HCT116 (cell line): ENCODE results near the gene ECSCR. TPM values are rescaled to one million over a fixed set of nuclear protein-coding genes. Genes with fewer than 3 reads are reported as not detected.
A peak's percentile ranks its signal among the peaks of the same experiment; 100 is the strongest.

Source experiments
- ATAC-seq: fragments of 200-7000 bp; cut with Tn5 transposase; 2 replicates; pipeline ENCODE4 v1.9.1; 2020; ENCODE audit warnings: mild to moderate bottlenecking, moderate library complexity
- BruUV-seq: library from RNA; stranded (reverse); fragments of 400-500 nt; replicated peaks from 2 replicates; lab custom pipeline; 2021; lab: Mats Ljungman, UMichigan
- CTCF ChIA-PET: fragments of 300-600 bp; sonication (Branson Sonifier 250); formaldehyde crosslinking; loops from one replicate; lab custom pipeline; 2021; ENCODE audit warnings: antibody characterized with exemption; lab: Charles Lee
- POLR2A ChIA-PET: fragments of 300-600, 350-600 bp; sonication (Branson Sonifier 250); formaldehyde crosslinking; loops from one replicate; lab custom pipeline; 2021; ENCODE audit warnings: antibody characterized with exemption; lab: Charles Lee
- RAD21 ChIA-PET, 2 experiments: fragments of 300-600 bp; sonication (Branson Sonifier 250); formaldehyde crosslinking; loops; one replicate each; lab custom pipeline; 2023; ENCODE audit warnings: low total read pairs in 2 of 2; ENCODE audit not compliant: uncharacterized antibody in 2 of 2, unreplicated experiment in 2 of 2, low non-redundant PET in 1 of 2; lab: Charles Lee
- DNase-seq: peaks from one replicate; pipeline ENCODE4 v3.0.0-alpha.2; 2010; ENCODE audit warnings: low read depth, low spot score
- H2AFZ ChIP-seq: fragments of 200-600 bp; shearing (Covaris generic), sonication (generic); 2 replicates; pipeline ENCODE4 v1.6.1; 2017; ENCODE audit warnings: low read depth, mixed run types, mixed read lengths, antibody characterized with exemption, low read length; ENCODE audit not compliant: poor library complexity, severe bottlenecking
- H3K27ac ChIP-seq: 2 replicates; pipeline ENCODE4 v1.5.1; 2012; ENCODE audit warnings: low read depth, low read length
- H3K27me3 ChIP-seq: fragments of 200-600 bp; sonication (generic); 2 replicates; pipeline ENCODE4 v1.6.1; 2016; ENCODE audit warnings: mixed run types, low read length, mixed read lengths; ENCODE audit not compliant: insufficient read depth
- H3K36me3 ChIP-seq, 2 experiments: fragments of 200-500 bp in 1 of 2; fragments of 200-600 bp in 1 of 2; sonication (Bioruptor generic) in 1 of 2; sonication (generic) in 1 of 2; 2 replicates each; pipeline versions ENCODE4 v1.5.1 to v1.6.1; 2014 to 2016; ENCODE audit warnings: low read length in 2 of 2, inconsistent platforms in 1 of 2, mixed read lengths in 1 of 2, mixed run types in 1 of 2; ENCODE audit not compliant: insufficient read depth in 2 of 2, control insufficient read depth in 1 of 2
- H3K4me1 ChIP-seq, 2 experiments: fragments of 200-600 bp in 1 of 2; sonication (generic) in 1 of 2; 2 replicates each; pipeline versions ENCODE4 v1.5.1 to v1.6.1; 2012 to 2017; ENCODE audit warnings: low read length in 2 of 2, inconsistent platforms in 1 of 2, mild to moderate bottlenecking in 1 of 2, mixed read lengths in 1 of 2, mixed run types in 1 of 2, moderate library complexity in 1 of 2; ENCODE audit not compliant: insufficient read depth in 2 of 2, control insufficient read depth in 1 of 2
- H3K4me2 ChIP-seq: fragments of 200-600 bp; sonication (generic); 2 replicates; pipeline ENCODE4 v1.6.1; 2017; ENCODE audit warnings: mixed run types, low read length, mixed read lengths
- H3K4me3 ChIP-seq, 2 experiments: fragments of 200-600 bp in 1 of 2; sonication (generic) in 1 of 2; replicated peaks in 1 of 2; 2 replicates each; pipeline ENCODE4 v1.5.1; 2011 to 2016; ENCODE audit warnings: low read length in 2 of 2, control low read depth in 1 of 2, low read depth in 1 of 2, mild to moderate bottlenecking in 1 of 2, mixed read lengths in 1 of 2, mixed run types in 1 of 2
- H3K79me2 ChIP-seq: fragments of 200-600 bp; sonication (generic); 2 replicates; pipeline ENCODE4 v1.6.1; 2017; ENCODE audit warnings: mild to moderate bottlenecking, mixed run types, low read length, moderate library complexity, mixed read lengths; ENCODE audit not compliant: insufficient read depth
- H3K9ac ChIP-seq: fragments of 200-600 bp; sonication (generic); 2 replicates; pipeline ENCODE4 v1.6.1; 2016; ENCODE audit warnings: low read length, mixed read lengths
- H3K9me2 ChIP-seq: fragments of 200-600 bp; sonication (generic), shearing (Covaris generic); 2 replicates; pipeline ENCODE4 v1.6.1; 2017; ENCODE audit warnings: mixed run types, mild to moderate bottlenecking, moderate library complexity; ENCODE audit not compliant: insufficient read depth
- H3K9me3 ChIP-seq, 2 experiments: fragments of 200-500 bp in 1 of 2; fragments of 200-600 bp in 1 of 2; sonication (Bioruptor generic) in 1 of 2; sonication (generic) in 1 of 2; 2 replicates each; pipeline ENCODE4 v1.6.1; 2014 to 2017; ENCODE audit warnings: low read length in 2 of 2, mixed read lengths in 2 of 2, inconsistent platforms in 1 of 2, low read depth in 1 of 2, mild to moderate bottlenecking in 1 of 2, mixed run types in 1 of 2, moderate library complexity in 1 of 2; ENCODE audit not compliant: control insufficient read depth in 1 of 2, insufficient read depth in 1 of 2
- H4K20me1 ChIP-seq: fragments of 200-600 bp; sonication (generic), shearing (Covaris generic); 2 replicates; pipeline ENCODE4 v1.6.1; 2017; ENCODE audit warnings: mixed run types, mild to moderate bottlenecking, moderate library complexity; ENCODE audit not compliant: insufficient read depth
- ATF3 ChIP-seq: IDR thresholded peaks from 2 replicates; pipeline ENCODE4 v1.6.1; 2012
- CBX3 ChIP-seq: IDR thresholded peaks from 2 replicates; pipeline ENCODE4 v1.6.1; 2012; ENCODE audit warnings: low read depth
- CEBPB ChIP-seq: IDR thresholded peaks from 2 replicates; pipeline ENCODE4 v1.6.1; 2012; ENCODE audit warnings: low read depth
- EGR1 ChIP-seq: IDR thresholded peaks from 2 replicates; pipeline ENCODE4 v1.6.1; 2012; ENCODE audit warnings: low read depth
- EZH2 ChIP-seq: fragments of 200-600 bp; sonication (generic); IDR thresholded peaks from 2 replicates; pipeline ENCODE4 v1.6.1; 2017; ENCODE audit warnings: antibody characterized with exemption, mixed run types
- EZH2phosphoT487 ChIP-seq: fragments of 200-600 bp; IDR thresholded peaks from 2 replicates; pipeline ENCODE4 v1.6.1; 2018; ENCODE audit warnings: antibody characterized with exemption, borderline replicate concordance
- JUND ChIP-seq: IDR thresholded peaks from 2 replicates; pipeline ENCODE4 v1.6.1; 2012
- MAX ChIP-seq: IDR thresholded peaks from 2 replicates; pipeline ENCODE4 v1.6.1; 2012
- POLR2AphosphoS5 ChIP-seq: IDR thresholded peaks from 2 replicates; pipeline ENCODE4 v1.6.1; 2011; ENCODE audit warnings: mild to moderate bottlenecking, low read depth, low read length, moderate library complexity
- RAD21 ChIP-seq: IDR thresholded peaks from 2 replicates; pipeline ENCODE4 v1.6.1; 2012; ENCODE audit warnings: low read depth, mild to moderate bottlenecking
- SIN3A ChIP-seq: IDR thresholded peaks from 2 replicates; pipeline ENCODE4 v1.6.1; 2012; ENCODE audit warnings: low read depth
- SP1 ChIP-seq: IDR thresholded peaks from 2 replicates; pipeline ENCODE4 v1.6.1; 2012; ENCODE audit warnings: low read depth
- SRF ChIP-seq: IDR thresholded peaks from 2 replicates; pipeline ENCODE4 v1.6.1; 2012; ENCODE audit warnings: low read depth
- YY1 ChIP-seq: IDR thresholded peaks from 2 replicates; pipeline ENCODE4 v1.6.1; 2011; ENCODE audit warnings: low read length, low read depth, moderate library complexity, mild to moderate bottlenecking; ENCODE audit not compliant: insufficient replicate concordance; ENCODE audit errors: extremely low read depth
- ZBTB33 ChIP-seq: IDR thresholded peaks from 2 replicates; pipeline ENCODE4 v1.6.1; 2011; ENCODE audit warnings: mild to moderate bottlenecking, low read length, moderate library complexity; ENCODE audit not compliant: insufficient replicate concordance; ENCODE audit errors: extremely low read depth
- ZFX ChIP-seq: fragments of 450-650 bp; IDR thresholded peaks from 2 replicates; pipeline ENCODE4 v1.6.1; 2017
- ZNF274 ChIP-seq: fragments of 200-500 bp; sonication (Bioruptor generic); IDR thresholded peaks from 2 replicates; pipeline ENCODE4 v1.6.1; 2014; ENCODE audit warnings: mild to moderate bottlenecking, low read depth, low read length, inconsistent platforms
- intact Hi-C: fragments of 100-400 bp; cut with micrococcal nuclease; formaldehyde crosslinking; loops from 2 replicates; pipeline ENCODE4 v1.10.0; 2022
- total RNA-seq: library from RNA; stranded (reverse); gene quantifications from one replicate; pipeline ENCODE4 v1.2.1, GENCODE V29; 2021; ENCODE audit not compliant: unreplicated experiment

ECSCR gene
- total RNA-seq, 1 experiment from 2014 or later = not detected

- peak; percentile 2; the same call in 1 of the 2 replicates for ATAC-seq
- ChIA-PET RAD21 (no interaction called here), CTCF (interaction anchor here (0.7 to 1.0 kb wide), 3 partner anchors 11 to 564 kb away, joined by 3 to 4 read pairs (median 3); no protein-coding TSS in a partner anchor)
These were observed 58.1 kb downstream of the ECSCR start for GRCh38 chr5:139404484-139404840.

GRCh38 chr5:139403787-139404483 is 58.6 kb downstream of the ECSCR start, which contains the start of gene SPATA24:
Gene SPATA24 (minus strand): TSS chr5:139404089. CDS start chr5:139404060, 29 bp downstream.
- Histone ChIP-seq H3K4me3 (peak within 1 kb of the TSS; percentile 49 to 58), H3K27me3 (no peaks in the 10 kb centered on the region), H2AFZ (peak within 1 kb of the TSS; percentile 41), H3K4me1 (peaks cover 11 to 19% of the 10 kb centered on the region in 2 experiments), H3K4me2 (peak within 1 kb of the TSS; percentile 70), H3K9me2 (no peaks in the 10 kb centered on the region), H4K20me1 (no peaks in the 10 kb centered on the region), H3K36me3 (no peaks in the 10 kb centered on the region), H3K27ac (peak within 1 kb of the TSS; percentile 92), H3K9ac (peak within 1 kb of the TSS; percentile 64), H3K9me3 (no peaks in the 10 kb centered on the region), H3K79me2 (no peaks in the 10 kb centered on the region)
- no TSS peak for BruUV-seq
- ChIA-PET RAD21 (no interaction called here), POLR2A (interaction anchor here (1.0 kb wide), 2 partner anchors 12 to 110 kb away, joined by 3 to 4 read pairs; partner anchors contain the start of gene MATR3), CTCF (interaction anchor here (0.6 to 1.8 kb wide), 9 partner anchors 11 to 564 kb away, joined by 3 to 4 read pairs (median 3); no protein-coding TSS in a partner anchor)
- intact Hi-C loops = no loop called here
- ATAC-seq (peak; percentile 93), DNase-seq (peak; percentile 88)
- TF ChIP-seq SRF (peak; percentile 69; the same call in 1 of the 2 replicates), ZFX (no peak), MAX (peak; percentile 91), YY1 (peak; percentile 90), SP1 (peak; percentile 95), POLR2AphosphoS5 (peak; percentile 42; the same call in 1 of the 2 replicates), SIN3A (peak; percentile 54; the same call in 1 of the 2 replicates), ZBTB33 (no peak), JUND (no peak), CBX3 (peak; percentile 68; the same call in 1 of the 2 replicates), EGR1 (peak; percentile 100), CEBPB (no peak)

More at GRCh38 chr5:139404484-139404840, 58.1 kb downstream of the ECSCR start:
- Histone ChIP-seq H3K27ac (peak overlapping the region; percentile 92), H4K20me1 (no peaks in the 10 kb centered on the region), H3K9me3 (no peaks in the 10 kb centered on the region), H3K9me2 (no peaks in the 10 kb centered on the region), H3K4me2 (peak overlapping the region; percentile 70), H3K4me3 (peak overlapping the region; percentile 49 to 58), H3K9ac (peak overlapping the region; percentile 64), H2AFZ (peak overlapping the region; percentile 41), H3K4me1 (peaks cover 11 to 19% of the 10 kb centered on the region in 2 experiments), H3K79me2 (no peaks in the 10 kb centered on the region), H3K27me3 (no peaks in the 10 kb centered on the region), H3K36me3 (no peaks in the 10 kb centered on the region)
- POLR2A ChIA-PET = interaction anchor here (1.0 kb wide), 1 partner anchor 12 kb away, joined by 4 read pairs; no protein-coding TSS in a partner anchor
- no peak for DNase-seq
- TF ChIP-seq EZH2phosphoT487 (no peak), POLR2AphosphoS5 (no peak), RAD21 (no peak), SRF (no peak), ZNF274 (no peak), ATF3 (no peak), ZFX (no peak), EGR1 (no peak), SIN3A (no peak), MAX (no peak), EZH2 (no peak)
- TSS peak; percentile 75 for BruUV-seq
- intact Hi-C loops = no loop called here
